ENCODE measurements around the gene SFTPD.

SFTPD gene

GRCh38 chr10:79946271-79947082, 2.4 kb downstream of the SFTPD start:
- no peak for DNase-seq (ENCODE audit: low read depth in 2 of 3, low spot score in 2 of 3)

DNA sequence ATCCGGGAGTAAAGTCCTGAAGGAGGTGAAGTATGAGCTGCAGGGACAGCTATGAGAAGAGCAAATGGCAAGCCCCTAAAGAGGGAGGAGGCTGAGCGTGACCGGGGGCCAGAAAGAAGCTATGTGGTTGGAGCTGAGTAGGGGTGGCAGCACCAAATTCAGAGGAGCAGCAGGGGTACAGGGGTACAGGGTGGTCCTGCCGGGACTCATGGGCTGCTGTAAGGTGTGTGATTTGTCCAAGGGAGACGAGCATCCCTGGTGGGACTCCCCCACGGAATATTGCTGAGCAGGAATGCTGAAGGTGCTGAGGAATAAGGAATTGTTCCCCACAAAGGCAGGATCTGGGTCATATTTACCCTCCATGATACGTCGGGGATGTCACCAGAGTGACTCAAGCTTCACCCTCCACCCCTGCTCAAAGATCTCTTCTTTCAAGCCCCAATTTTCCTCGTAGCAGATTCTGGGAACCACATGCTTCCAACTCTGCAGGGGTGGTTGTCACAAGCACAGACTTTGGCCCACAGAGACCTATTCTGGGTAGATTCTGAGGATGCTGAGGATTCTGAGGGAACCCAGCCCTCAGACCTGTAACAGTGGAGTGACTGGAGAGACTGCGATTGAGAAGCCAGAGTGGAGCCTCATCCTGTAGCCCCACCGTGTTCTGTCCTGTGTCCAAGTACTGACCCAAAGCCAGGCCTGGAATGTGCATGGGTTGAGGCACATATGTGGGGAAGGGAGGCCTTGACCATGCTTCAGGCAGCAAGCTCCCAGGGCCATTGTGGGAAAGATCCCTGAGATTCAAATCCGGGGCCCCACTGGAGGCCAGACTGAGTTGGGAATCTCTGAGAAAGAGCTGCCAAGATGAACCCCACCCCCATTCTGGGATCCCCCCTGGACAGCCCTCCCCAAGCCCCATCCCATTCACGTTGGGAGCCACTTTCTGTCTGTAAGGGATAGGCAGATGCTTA, 4.2 kb downstream of the SFTPD start:
- no peak for DNase-seq (ENCODE audit: low read depth in 2 of 3, low spot score in 2 of 3)

- DNase-seq (ENCODE audit: low read depth in 2 of 3, low spot score in 2 of 3), result no peak
Measured at GRCh38 chr10:79943871-79944270, 5.0 kb downstream of the SFTPD start.

DNA sequence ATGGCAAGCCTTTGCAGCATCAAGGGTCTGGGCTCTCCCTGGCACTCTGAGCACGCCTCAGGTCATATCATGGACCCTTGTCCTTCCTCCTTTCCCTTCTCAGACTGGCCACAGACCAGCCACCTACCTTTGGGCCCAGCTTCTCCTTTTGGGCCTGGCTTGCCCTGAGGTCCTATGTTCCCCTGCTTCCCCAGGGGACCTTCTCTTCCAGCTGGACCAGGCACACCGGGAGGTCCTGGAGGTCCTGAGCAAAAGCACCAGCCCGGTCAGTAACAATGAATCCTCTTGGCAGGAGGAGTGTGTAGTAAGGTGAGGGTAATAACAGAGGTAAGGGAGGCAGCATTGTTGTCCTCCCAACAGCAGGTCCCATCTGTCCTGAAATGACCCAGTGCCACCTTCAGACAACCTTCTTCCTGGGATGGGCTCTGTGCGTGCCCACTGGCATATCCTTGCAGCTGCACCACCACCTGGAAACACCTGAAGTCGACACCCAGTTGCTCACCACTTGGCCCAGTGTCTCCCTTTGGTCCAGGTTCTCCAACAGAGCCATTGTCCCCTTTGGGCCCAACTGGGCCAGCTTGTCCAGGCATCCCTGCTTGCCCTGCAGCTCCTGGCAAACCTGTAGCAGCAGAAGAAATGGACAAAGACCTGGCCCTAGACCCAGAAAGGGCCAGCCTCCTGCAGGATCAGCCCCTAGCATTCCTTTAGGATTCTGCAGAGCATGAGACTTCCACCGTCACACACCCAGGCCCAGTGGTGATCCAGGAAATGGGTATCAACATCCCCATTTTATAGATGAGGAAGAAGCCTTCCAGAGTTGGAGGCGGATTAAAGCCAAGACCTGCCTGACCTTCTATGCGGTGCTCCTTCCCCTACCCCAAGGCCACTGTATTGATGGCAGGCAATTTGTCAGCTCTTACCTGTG, 6.4 kb downstream of the SFTPD start:
- no peak for DNase-seq (ENCODE audit: low read depth in 2 of 3, low spot score in 2 of 3)

- DNase-seq (ENCODE audit: low read depth in 2 of 3, low spot score in 2 of 3), result no peak
Measured at GRCh38 chr10:79941585-79942210, 7.2 kb downstream of the SFTPD start.

- DNase-seq (ENCODE audit: low read depth in 2 of 3, low spot score in 2 of 3), result no peak
Measured at GRCh38 chr10:79941146-79941545, 7.8 kb downstream of the SFTPD start.

DNA sequence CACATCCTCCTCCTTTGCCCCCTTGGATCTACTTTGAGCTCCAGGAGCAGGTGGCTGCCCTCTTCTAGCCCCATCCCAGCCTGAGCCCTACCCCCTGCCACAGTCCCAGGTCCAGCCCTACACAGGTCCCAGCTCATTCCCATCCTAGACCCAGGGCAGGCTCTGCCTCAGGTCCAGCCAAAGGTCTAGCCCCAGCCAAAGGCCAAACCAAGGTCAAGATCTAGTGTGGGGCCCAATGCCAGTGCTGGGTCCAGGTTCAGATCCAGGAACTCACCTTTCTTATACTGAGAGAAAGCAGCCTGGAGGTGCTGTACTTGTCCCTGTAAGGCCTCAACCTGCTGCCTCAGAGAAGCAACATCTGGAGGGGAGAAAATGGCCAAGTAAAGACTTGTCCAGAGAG, 8.5 kb downstream of the SFTPD start:
- no peak for DNase-seq (ENCODE audit: low read depth in 2 of 3, low spot score in 2 of 3)

DNA sequence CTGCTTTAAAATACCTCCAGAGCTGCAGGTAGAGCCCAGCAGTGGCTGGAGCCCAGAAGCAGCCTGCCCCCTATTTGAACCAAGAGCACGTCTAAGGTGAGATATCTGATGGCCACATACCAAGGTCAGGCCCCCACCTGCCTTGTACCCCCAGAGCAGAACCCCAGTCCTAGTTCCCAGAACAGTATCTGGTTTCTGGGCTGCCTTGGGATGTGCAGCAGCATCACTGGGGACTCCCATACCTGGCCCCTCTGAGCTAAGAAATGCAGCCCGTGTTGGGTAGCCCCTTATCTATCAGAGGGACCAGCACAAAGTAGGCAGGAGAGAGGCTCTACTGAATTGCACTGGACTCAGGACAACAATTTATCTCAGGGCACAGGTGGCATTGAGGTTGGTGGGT, 8.9 kb downstream of the SFTPD start:
- no peak for DNase-seq (ENCODE audit: low read depth in 2 of 3, low spot score in 2 of 3)

- DNase-seq (ENCODE audit: low read depth in 2 of 3, low spot score in 2 of 3), result no peak
Measured at GRCh38 chr10:79938728-79939406, 10.0 kb downstream of the SFTPD start.

DNA sequence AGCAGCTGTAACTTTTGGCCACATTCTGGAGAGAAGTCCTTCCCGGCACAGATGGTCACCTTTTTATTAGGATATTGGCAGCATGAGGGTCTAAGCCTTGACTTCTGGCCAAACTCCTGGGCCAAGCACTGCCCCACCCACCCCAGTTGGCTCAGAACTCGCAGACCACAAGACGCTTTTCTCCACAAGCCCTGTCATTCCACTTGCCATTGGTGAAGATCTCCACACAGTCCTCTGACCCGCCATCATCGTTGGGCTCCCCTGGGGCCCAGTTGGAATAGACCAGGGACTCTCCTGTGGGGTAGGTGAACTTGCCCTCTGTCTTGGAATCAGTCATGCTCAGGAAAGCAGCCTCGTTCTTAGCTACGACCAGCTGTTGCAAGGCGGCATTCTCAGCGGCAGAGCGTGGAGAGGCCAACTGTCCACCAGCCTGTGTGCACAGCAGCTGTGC, 11.2 kb downstream of the SFTPD start:
- DNase-seq (ENCODE audit: low read depth in 2 of 3, low spot score in 2 of 3), result no peak

DNA sequence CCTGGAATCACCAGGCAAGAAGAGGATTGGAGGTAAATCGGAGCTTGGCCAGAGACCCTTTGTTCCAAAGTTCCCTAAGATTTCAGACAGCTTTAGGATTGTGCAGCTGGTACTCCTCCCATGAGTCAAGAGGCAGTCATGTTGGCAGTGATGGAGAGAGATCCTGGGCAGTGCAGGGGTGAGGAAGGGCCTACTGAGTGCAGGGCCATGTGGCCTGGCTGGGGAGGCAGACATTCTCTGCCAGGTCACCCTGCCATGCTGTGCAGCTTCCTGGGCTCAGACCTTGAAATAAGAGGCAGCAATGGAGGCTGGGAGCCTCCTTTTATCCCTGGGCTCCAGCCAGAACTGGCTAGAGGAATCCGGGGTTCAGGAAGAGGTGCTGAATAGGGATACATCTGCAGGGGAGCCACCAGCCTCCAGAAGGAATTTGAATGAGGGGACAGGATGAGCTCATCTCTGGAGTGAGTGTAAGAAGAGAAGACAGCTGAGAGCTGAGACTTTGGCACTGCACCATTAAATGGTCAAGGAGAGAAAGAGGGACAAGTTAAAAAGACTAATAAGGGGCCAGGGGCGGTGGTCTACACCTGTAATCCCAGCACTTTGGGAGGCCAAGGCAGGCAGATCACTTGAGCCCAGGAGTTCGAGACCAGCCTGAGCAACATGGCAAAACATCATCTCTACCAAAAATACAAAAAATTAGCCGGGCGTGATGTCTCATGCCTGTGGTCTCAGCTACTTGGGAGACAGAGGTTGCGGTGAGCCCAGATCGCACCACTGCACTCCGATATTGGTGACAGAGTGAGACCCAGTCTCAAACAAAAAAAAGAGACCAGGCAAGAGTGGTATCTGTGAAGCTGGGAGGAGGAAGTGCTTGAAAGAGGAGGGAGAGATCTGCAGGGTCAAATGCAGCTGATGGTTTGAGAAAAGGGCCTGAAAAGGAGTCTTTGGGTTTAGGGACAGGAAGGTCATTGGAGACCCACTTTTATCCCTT, 12.0 kb downstream of the SFTPD start:
- no peak for DNase-seq (ENCODE audit: low read depth in 2 of 3, low spot score in 2 of 3)

- DNase-seq (ENCODE audit: low read depth in 2 of 3, low spot score in 2 of 3), result no peak
Measured at GRCh38 chr10:79933961-79934360, 14.9 kb downstream of the SFTPD start.

DNA sequence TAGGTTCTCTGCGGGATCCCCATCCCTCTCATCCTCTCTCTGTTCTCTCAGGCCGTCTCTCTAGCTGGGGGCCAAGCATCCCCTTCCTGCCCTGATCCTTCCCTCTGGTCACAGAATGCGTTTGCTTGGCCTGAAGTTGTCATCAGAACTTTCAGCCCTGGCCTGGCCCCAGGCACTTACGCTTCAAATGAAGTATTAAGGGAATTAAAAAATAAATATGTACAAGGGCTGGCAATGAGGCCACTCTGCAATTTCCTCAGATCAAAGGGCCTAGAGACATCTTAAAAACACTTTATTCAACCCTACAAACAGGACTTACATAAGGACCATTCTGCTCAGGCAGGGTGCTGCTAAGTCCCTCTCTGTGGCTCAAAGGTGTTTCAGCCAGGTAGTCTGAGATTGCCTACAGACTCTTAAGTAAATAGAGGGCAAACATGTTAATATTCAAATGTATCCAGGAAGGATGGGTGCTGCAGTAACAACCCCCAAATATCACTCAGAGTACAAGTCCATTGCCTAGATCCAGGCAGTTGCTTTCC, 16.0 kb downstream of the SFTPD start:
- DNase-seq (ENCODE audit: low read depth in 2 of 3, low spot score in 2 of 3), result no peak

DNA sequence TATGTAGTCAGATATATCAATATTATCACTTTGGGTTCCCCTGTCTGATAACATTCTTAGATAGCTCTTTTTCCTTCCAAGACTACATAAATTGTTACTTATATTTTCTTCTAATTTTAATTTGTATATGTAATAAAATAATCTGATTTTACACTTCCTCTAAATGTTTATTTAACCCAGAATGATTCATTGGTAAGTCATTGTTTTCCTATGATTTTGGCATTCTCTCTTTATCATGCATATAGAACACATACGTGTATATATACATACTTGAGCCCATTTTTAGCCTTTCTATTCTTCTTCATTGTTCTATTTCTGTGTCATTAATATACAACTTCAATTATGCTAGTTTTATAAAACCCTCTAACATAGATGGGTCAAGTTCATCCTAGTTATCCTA, 16.6 kb downstream of the SFTPD start:
- no peak for DNase-seq (ENCODE audit: low read depth in 2 of 3, low spot score in 2 of 3)

GRCh38 chr10:79930751-79931150, 18.2 kb downstream of the SFTPD start:
- no peak for DNase-seq (ENCODE audit: low read depth in 2 of 3, low spot score in 2 of 3)

GRCh38 chr10:79930267-79930666, 18.6 kb downstream of the SFTPD start:
- DNase-seq (ENCODE audit: low read depth in 2 of 3, low spot score in 2 of 3), result no peak

- DNase-seq (ENCODE audit: low read depth in 2 of 3, low spot score in 2 of 3), result peak; percentile 48 to 78 (median 52)
Measured at GRCh38 chr10:79929409-79929904, 19.4 kb downstream of the SFTPD start.

GRCh38 chr10:79928028-79928583, 20.8 kb downstream of the SFTPD start:
- DNase-seq (ENCODE audit: low read depth in 2 of 3, low spot score in 2 of 3), result no peak
